PC-9 (cell line): ENCODE data around the gene LARGE1.

Source experiments
- CTCF ChIP-seq: fragments of 200-600 bp; sonication (generic); conservative IDR thresholded peaks from 2 replicates; pipeline ENCODE4 v1.6.1; 2017; ENCODE audit warnings: mixed run types, antibody characterized with exemption, mild to moderate bottlenecking, moderate library complexity
- EZH2 ChIP-seq: fragments of 200-600 bp; sonication (generic); IDR thresholded peaks from 2 replicates; pipeline ENCODE4 v1.8.0; 2017; ENCODE audit warnings: antibody characterized with exemption, low read depth

DNA sequence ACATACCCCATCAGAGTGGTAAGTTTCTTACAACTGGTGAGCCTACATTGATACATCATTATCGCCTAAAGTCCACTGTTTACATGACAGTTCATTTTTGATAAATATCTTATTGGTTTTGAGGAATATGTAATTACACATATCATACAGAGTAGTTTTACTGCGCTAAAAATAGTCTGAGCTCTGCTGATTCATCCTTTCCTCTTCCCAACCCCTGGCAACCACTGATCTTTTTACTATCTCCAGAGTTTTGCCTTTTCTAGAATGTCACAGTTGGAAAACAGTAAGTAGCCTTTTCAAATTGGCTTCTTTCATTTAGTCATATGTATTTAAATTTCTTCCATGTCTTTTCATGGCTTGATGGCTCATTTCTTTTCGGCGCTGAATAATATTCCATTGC lies 112.8 kb downstream of the LARGE1 start:
- TF ChIP-seq CTCF (no peak), EZH2 (no peak)
